Endothelial cell of umbilical vein (primary cell): ENCODE data around the gene TMEM178B. TPM values are rescaled to one million over a fixed set of nuclear protein-coding genes. Genes with fewer than 3 reads are reported as not detected.

Source experiments
- BruUV-seq: library from RNA; stranded (reverse); fragments of 400-500 nt; replicated peaks from 2 replicates; lab custom pipeline; 2021; lab: Mats Ljungman, UMichigan
- CTCF ChIA-PET: fragments of 300-600, 350-600 bp; sonication (Branson Sonifier 250); formaldehyde crosslinking; loops from one replicate; lab custom pipeline; 2021; ENCODE audit warnings: antibody characterized with exemption, inconsistent platforms; lab: Charles Lee
- POLR2A ChIA-PET: fragments of 300-600, 350-600 bp; sonication (Branson Sonifier 250); formaldehyde crosslinking; loops from one replicate; lab custom pipeline; 2021; ENCODE audit warnings: antibody characterized with exemption, inconsistent platforms; lab: Charles Lee
- DNase-seq: peaks from one replicate; pipeline ENCODE4 v3.0.0-alpha.2; 2011; ENCODE audit warnings: low read depth, low spot score
- FAIRE-seq: peaks from 2 replicates; lab custom pipeline; 2011; peaks lifted over from hg19 to GRCh38; lab: Jason Lieb, UNC
- H2AFZ ChIP-seq: 2 replicates; pipeline ENCODE4 v1.6.0; 2012; ENCODE audit warnings: low read depth, low read length, control low read depth, inconsistent platforms
- H3K27ac ChIP-seq: 2 replicates; pipeline ENCODE4 v1.5.1; 2011; ENCODE audit warnings: low read depth, mild to moderate bottlenecking, control low read depth, low read length, moderate library complexity; ENCODE audit not compliant: insufficient read depth
- H3K27me3 ChIP-seq, 2 experiments: 2 replicates each; pipeline versions ENCODE4 v1.6.0 to v1.6.1; 2011; ENCODE audit warnings: low read length in 2 of 2, mixed read lengths in 1 of 2; ENCODE audit not compliant: control insufficient read depth in 2 of 2, insufficient read depth in 2 of 2
- H3K36me3 ChIP-seq, 2 experiments: 2 replicates in 1 of 2; 3 replicates in 1 of 2; pipeline ENCODE4 v1.5.1; 2011; ENCODE audit warnings: low read length in 2 of 2, mild to moderate bottlenecking in 1 of 2, moderate library complexity in 1 of 2; ENCODE audit not compliant: control insufficient read depth in 2 of 2, insufficient read depth in 2 of 2; ENCODE audit errors: extremely low read depth in 1 of 2
- H3K4me1 ChIP-seq: 3 replicates; pipeline ENCODE4 v1.5.1; 2011; ENCODE audit warnings: mild to moderate bottlenecking, low read length; ENCODE audit not compliant: control insufficient read depth, insufficient read depth; ENCODE audit errors: extremely low read depth
- H3K4me2 ChIP-seq: 2 replicates; pipeline ENCODE4 v1.6.1; 2011; ENCODE audit warnings: low read length, control low read depth, mixed read lengths; ENCODE audit not compliant: insufficient read depth
- H3K4me3 ChIP-seq, 3 experiments: fragments of 200-600 bp in 1 of 3; sonication (generic), shearing (Covaris generic) in 1 of 3; replicated peaks in 1 of 3; 2 replicates each; pipeline ENCODE4 v1.5.1; 2011 to 2016; ENCODE audit warnings: control low read depth in 3 of 3, low read length in 3 of 3, mild to moderate bottlenecking in 2 of 3, inconsistent platforms in 1 of 3, low read depth in 1 of 3, moderate library complexity in 1 of 3; ENCODE audit not compliant: insufficient read depth in 1 of 3
- H3K79me2 ChIP-seq: 2 replicates; pipeline ENCODE4 v1.6.0; 2012; ENCODE audit warnings: low read length, inconsistent platforms; ENCODE audit not compliant: control insufficient read depth, insufficient read depth
- H3K9ac ChIP-seq: replicated peaks from 2 replicates; pipeline ENCODE3; 2011; ENCODE audit warnings: low read length, control low read depth; ENCODE audit not compliant: insufficient read depth; ENCODE audit errors: extremely low read depth
- H3K9me1 ChIP-seq: replicated peaks from 3 replicates; pipeline ENCODE4 v1.6.0; 2011; ENCODE audit warnings: mild to moderate bottlenecking, low read length; ENCODE audit not compliant: control insufficient read depth, insufficient read depth; ENCODE audit errors: extremely low read depth
- H3K9me3 ChIP-seq: replicated peaks from 2 replicates; pipeline ENCODE4 v1.5.1; 2012; ENCODE audit warnings: low read length, inconsistent platforms; ENCODE audit not compliant: control insufficient read depth, insufficient read depth
- H4K20me1 ChIP-seq: replicated peaks from 2 replicates; pipeline ENCODE3; 2011; ENCODE audit warnings: mild to moderate bottlenecking, low read length; ENCODE audit not compliant: control insufficient read depth, insufficient read depth; ENCODE audit errors: extremely low read depth
- CTCF ChIP-seq, 2 donors: IDR thresholded peaks; 1 replicate in 1 of 2; 2 replicates in 1 of 2; pipeline ENCODE4 v1.5.1; 2011; ENCODE audit warnings: low read length in 2 of 2, mild to moderate bottlenecking in 2 of 2, moderate library complexity in 2 of 2, control low read depth in 1 of 2, inconsistent platforms in 1 of 2, low read depth in 1 of 2; ENCODE audit not compliant: insufficient read depth in 1 of 2; ENCODE audit errors: extremely low read depth in 1 of 2
- EZH2 ChIP-seq: IDR thresholded peaks from 2 replicates; pipeline ENCODE4 v1.6.1; 2012; ENCODE audit warnings: borderline replicate concordance, low read depth, mild to moderate bottlenecking, moderate library complexity, low read length, inconsistent platforms; ENCODE audit not compliant: severe bottlenecking
- FOS ChIP-seq: IDR thresholded peaks from 2 replicates; pipeline ENCODE4 v1.6.1; 2011; ENCODE audit warnings: mild to moderate bottlenecking, low read length, moderate library complexity, borderline replicate concordance; ENCODE audit not compliant: insufficient read depth
- GATA2 ChIP-seq: IDR thresholded peaks from 2 replicates; pipeline ENCODE4 v1.7.0; 2011; ENCODE audit warnings: low read depth, mild to moderate bottlenecking, moderate library complexity, mixed read lengths, low read length; ENCODE audit not compliant: insufficient read length, insufficient read depth
- JUN ChIP-seq: IDR thresholded peaks from 2 replicates; pipeline ENCODE4 v1.6.1; 2011; ENCODE audit warnings: borderline replicate concordance, low read depth; ENCODE audit not compliant: insufficient read length, insufficient read depth
- MYC ChIP-seq: IDR thresholded peaks from one replicate; pipeline ENCODE4 v1.6.1; 2011; ENCODE audit warnings: mild to moderate bottlenecking, low read depth, low read length
- POLR2A ChIP-seq: IDR thresholded peaks from 2 replicates; pipeline ENCODE4 v1.6.1; 2012; ENCODE audit warnings: low read depth, mild to moderate bottlenecking, control low read depth, low read length
- dilution Hi-C: fragments of 300-500 bp; cut with MboI; formaldehyde crosslinking; loops from one replicate; pipeline ENCODE4 v1.15.0; 2019; ENCODE audit warnings: low sequenced_read_pairs; ENCODE audit not compliant: extremely low pct_ligation_motif_present
- intact Hi-C: fragments of 100-400 bp; cut with micrococcal nuclease; formaldehyde crosslinking; loops from one replicate; pipeline ENCODE4 v1.10.0; 2022
- polyA plus RNA-seq, 4 experiments: library from polyadenylated mRNA; depleted of rRNA in 3 of 4; stranded (reverse) in 3 of 4; unstranded in 1 of 4; fragments of >200 nt; gene quantifications; 2 replicates each; pipeline versions ENCODE4 v1.2.1 to v1.2.3, GENCODE V29; 2011 to 2012; ENCODE audit warnings: missing spikeins in 1 of 4
- total RNA-seq: library from RNA; stranded (reverse); gene quantifications from 2 replicates; pipeline ENCODE4 v1.2.3, GENCODE V29; 2021

TMEM178B gene
- total and polyA plus RNA-seq, 2 donors (not counting 3 experiments of a cell fraction or from before 2014, with no cell fraction given) = not detected

- intact Hi-C loops (no loop called here), dilution Hi-C loops (no loop called here)
- POLR2A ChIA-PET = no interaction called here
- H3K9me1 ChIP-seq = no peaks in the 10 kb centered on the region
- H3K27ac ChIP-seq = no peak overlapping the region
- TF ChIP-seq JUN = no peak
- TF ChIP-seq FOS = no peak
- no peak for TF ChIP-seq CTCF (IDR thresholded peaks at IDR 0.05; ENCODE audit: extremely low read depth in 1 of 2, insufficient read depth in 1 of 2, low read depth in 1 of 2, low read length in 2 of 2)
- no peak for TF ChIP-seq MYC
- TF ChIP-seq GATA2 = no peak
- no peak for TF ChIP-seq EZH2
- TF ChIP-seq POLR2A = no peak
- no peaks in the 10 kb centered on the region for H3K9me3 ChIP-seq
- no peak overlapping the region for H3K9ac ChIP-seq
- H4K20me1 ChIP-seq = no peaks in the 10 kb centered on the region
- DNase-seq = no peak
- CTCF ChIA-PET = no interaction called here
- no peak overlapping the region for H3K4me2 ChIP-seq
- H3K4me1 ChIP-seq = no peaks in the 10 kb centered on the region
- FAIRE-seq = no peak
- H2AFZ ChIP-seq = no peak overlapping the region
- H3K27me3 ChIP-seq = no peaks in the 10 kb centered on the region
- BruUV-seq = no TSS peak
- no peaks in the 10 kb centered on the region for H3K36me3 ChIP-seq
- H3K79me2 ChIP-seq = no peaks in the 10 kb centered on the region
- H3K4me3 ChIP-seq = no peak overlapping the region
Measured at GRCh38 chr7:141421306-141421705, 347.4 kb downstream of the TMEM178B start.
